Activated T-helper 1 cell treated with anti-CD3 and anti-CD28 coated beads, Interleukin-12 subunit alpha, Interleukin-12 subunit beta, Interleukin-2, Interleukin-4 antibody, amounts not matched to agents 30 ng/mL and 10 ng/mL and 1 ng/mL, durations not matched to agents 14 hours and 24 hours and 36 hours (primary cell): ENCODE measurements around the gene CENPB. TPM values are rescaled to one million over a fixed set of nuclear protein-coding genes. Genes with fewer than 3 reads are reported as not detected.
A peak's percentile ranks its signal among the peaks of the same experiment; 100 is the strongest.
"Not testable (repeated sequence)": the region's sequence is repeated elsewhere in the genome, so short reads cannot be mapped to it uniquely, and the experiment has no call there.

ENCODE experiments used
- DNase-seq: peaks from one replicate; pipeline ENCODE4 v3.0.0; 2021; ENCODE audit warnings: low spot score
- H3K27ac Mint-ChIP-seq: one replicate; pipeline ENCODE4 v1.8.0; 2021; ENCODE audit warnings: mild to moderate bottlenecking, mixed read lengths
- H3K27me3 Mint-ChIP-seq: one replicate; pipeline ENCODE4 v1.8.0; 2022; ENCODE audit warnings: mild to moderate bottlenecking, moderate library complexity, mixed read lengths; ENCODE audit not compliant: insufficient read depth
- H3K36me3 Mint-ChIP-seq: one replicate; pipeline ENCODE4 v1.8.0; 2021; ENCODE audit warnings: low read depth, mixed read lengths
- H3K4me1 Mint-ChIP-seq: one replicate; pipeline ENCODE4 v1.8.0; 2021; ENCODE audit warnings: low read depth, mixed read lengths
- H3K4me3 Mint-ChIP-seq: one replicate; pipeline ENCODE4 v1.8.0; 2021; ENCODE audit warnings: mild to moderate bottlenecking, moderate library complexity, mixed read lengths
- H3K9me3 Mint-ChIP-seq: one replicate; pipeline ENCODE4 v1.8.0; 2021; ENCODE audit warnings: mixed read lengths
- intact Hi-C: fragments of 100-400 bp; cut with micrococcal nuclease; formaldehyde crosslinking; loops from one replicate; pipeline ENCODE4 v1.15.1; 2024
- total RNA-seq: library from RNA; stranded (reverse); gene quantifications from 2 replicates; pipeline ENCODE4 v1.2.3, GENCODE V29; 2022

Gene CENPB
- 72.3 and 80.2 TPM in 2 replicates for total RNA-seq

GRCh38 chr20:3786665-3787323, at the start of gene CENPB:
Gene CENPB, minus strand, starts transcription at chr20:3786740. Its CDS starts 257 bp downstream, at chr20:3786483.
- peaks cover 39% of the 10 kb centered on the region for H3K4me1 Mint-ChIP-seq
- intact Hi-C loops: loop anchor here (1.0 to 2.0 kb wide), 7 partner anchors 9 to 298 kb away; partner anchors contain the start of genes AP5S1 and MAVS

GRCh38 chr20:3836132-3836531, 49.6 kb upstream of the CENPB start:
- Mint-ChIP-seq H3K27ac (no peak overlapping the region), H3K27me3 (peaks cover 1% of the 10 kb centered on the region), H3K36me3 (no peaks in the 10 kb centered on the region), H3K4me1 (peaks cover 9% of the 10 kb centered on the region), H3K4me3 (no peak overlapping the region), H3K9me3 (no peaks in the 10 kb centered on the region)
- no peak for DNase-seq
- intact Hi-C loops: no loop called here

More at GRCh38 chr20:3786665-3787323, at the start of gene CENPB:
- H3K9me3 Mint-ChIP-seq: no peaks in the 10 kb centered on the region
- peak; percentile 88 for DNase-seq
- peak within 1 kb of the TSS; percentile 86 for H3K4me3 Mint-ChIP-seq
- peak within 1 kb of the TSS; percentile 70 for H3K27ac Mint-ChIP-seq
- H3K36me3 Mint-ChIP-seq: peaks cover 8% of the 10 kb centered on the region
- H3K27me3 Mint-ChIP-seq: no peaks in the 10 kb centered on the region

- H3K4me3 Mint-ChIP-seq, DNase-seq, intact Hi-C loops, H3K9me3 Mint-ChIP-seq, H3K27me3 Mint-ChIP-seq, H3K4me1 Mint-ChIP-seq, H3K36me3 Mint-ChIP-seq, H3K27ac Mint-ChIP-seq: not testable (repeated sequence)
Observed at GRCh38 chr20:3829891-3830290, 43.4 kb upstream of the CENPB start.

GRCh38 chr20:3828798-3829197, 42.3 kb upstream of the CENPB start:
- no peak overlapping the region for H3K27ac Mint-ChIP-seq
- peaks cover 8% of the 10 kb centered on the region for H3K36me3 Mint-ChIP-seq
- H3K4me1 Mint-ChIP-seq: no peaks in the 10 kb centered on the region
- no peaks in the 10 kb centered on the region for H3K27me3 Mint-ChIP-seq
- no peak overlapping the region for H3K4me3 Mint-ChIP-seq
- no peak for DNase-seq
- intact Hi-C loops: no loop called here
- no peaks in the 10 kb centered on the region for H3K9me3 Mint-ChIP-seq

- DNase-seq: no peak
- Mint-ChIP-seq H3K9me3 (no peaks in the 10 kb centered on the region), H3K36me3 (peaks cover 12% of the 10 kb centered on the region), H3K4me1 (peaks cover 5% of the 10 kb centered on the region), H3K27ac (no peak overlapping the region), H3K27me3 (no peaks in the 10 kb centered on the region), H3K4me3 (no peak overlapping the region)
- intact Hi-C loops: no loop called here
Observed at GRCh38 chr20:3826420-3826819, 39.9 kb upstream of the CENPB start.

GRCh38 chr20:3825526-3825925, 39.0 kb upstream of the CENPB start:
- H3K4me3 Mint-ChIP-seq: no peak overlapping the region
- no peaks in the 10 kb centered on the region for H3K9me3 Mint-ChIP-seq
- no peaks in the 10 kb centered on the region for H3K27me3 Mint-ChIP-seq
- H3K27ac Mint-ChIP-seq: no peak overlapping the region
- peaks cover 6% of the 10 kb centered on the region for H3K4me1 Mint-ChIP-seq
- DNase-seq: no peak
- intact Hi-C loops: no loop called here
- peaks cover 12% of the 10 kb centered on the region for H3K36me3 Mint-ChIP-seq

GRCh38 chr20:3823881-3824280, 37.3 kb upstream of the CENPB start:
- Mint-ChIP-seq H3K27me3 (no peaks in the 10 kb centered on the region), H3K4me1 (peaks cover 17% of the 10 kb centered on the region), H3K9me3 (no peaks in the 10 kb centered on the region), H3K36me3 (peaks cover 12% of the 10 kb centered on the region), H3K27ac (no peak overlapping the region), H3K4me3 (no peak overlapping the region)
- DNase-seq: no peak
- intact Hi-C loops: no loop called here

GRCh38 chr20:3821996-3822395, 35.5 kb upstream of the CENPB start:
- Mint-ChIP-seq H3K36me3 (peaks cover 9% of the 10 kb centered on the region), H3K27me3 (no peaks in the 10 kb centered on the region), H3K27ac (peak overlapping the region; percentile 89), H3K4me3 (peak overlapping the region; percentile 85), H3K9me3 (no peaks in the 10 kb centered on the region), H3K4me1 (peaks cover 26% of the 10 kb centered on the region)
- no peak for DNase-seq
- intact Hi-C loops: loop anchor here (2.0 kb wide), 1 partner anchor 77 kb away; no protein-coding TSS in a partner anchor

- no peak for DNase-seq
Observed at GRCh38 chr20:3820901-3821727, 34.6 kb upstream of the CENPB start.

GRCh38 chr20:3820048-3820900, 33.7 kb upstream of the CENPB start, which contains the start of gene AP5S1:
Gene AP5S1, plus strand, starts transcription at chr20:3820547. Its CDS starts 1,571 bp downstream, at chr20:3822118.
- H3K4me1 Mint-ChIP-seq: peaks cover 42% of the 10 kb centered on the region
- H3K36me3 Mint-ChIP-seq: peaks cover 5% of the 10 kb centered on the region
- DNase-seq: peak; percentile 90
- H3K9me3 Mint-ChIP-seq: no peaks in the 10 kb centered on the region
- peak within 1 kb of the TSS; percentile 89 for H3K27ac Mint-ChIP-seq
- intact Hi-C loops: loop anchor here (1.0 to 2.0 kb wide), 11 partner anchors 9 to 195 kb away; partner anchors contain the start of genes ADISSP, CENPB, MAVS and PANK2
- peak within 1 kb of the TSS; percentile 85 for H3K4me3 Mint-ChIP-seq
- no peaks in the 10 kb centered on the region for H3K27me3 Mint-ChIP-seq

More at GRCh38 chr20:3820901-3821727, 34.6 kb upstream of the CENPB start:
- H3K36me3 Mint-ChIP-seq: peaks cover 7% of the 10 kb centered on the region
- H3K4me3 Mint-ChIP-seq: peak overlapping the region; percentile 85
- H3K27me3 Mint-ChIP-seq: no peaks in the 10 kb centered on the region
- intact Hi-C loops: loop anchor here (1.0 to 2.0 kb wide), 11 partner anchors 10 to 194 kb away; partner anchors contain the start of genes ADISSP, CENPB, MAVS and PANK2
- H3K9me3 Mint-ChIP-seq: no peaks in the 10 kb centered on the region
- H3K27ac Mint-ChIP-seq: peak overlapping the region; percentile 89
- peaks cover 34% of the 10 kb centered on the region for H3K4me1 Mint-ChIP-seq

- H3K27ac Mint-ChIP-seq: peak overlapping the region; percentile 86
- peaks cover 45% of the 10 kb centered on the region for H3K4me1 Mint-ChIP-seq
- H3K4me3 Mint-ChIP-seq: peak overlapping the region; percentile 79
- peaks cover 5% of the 10 kb centered on the region for H3K36me3 Mint-ChIP-seq
- no peaks in the 10 kb centered on the region for H3K27me3 Mint-ChIP-seq
- intact Hi-C loops: loop anchor here (1.0 to 10.0 kb wide), 13 partner anchors 8 to 1295 kb away; partner anchors contain the start of genes ADISSP, ATRN, CENPB and MAVS
- no peak for DNase-seq
- no peaks in the 10 kb centered on the region for H3K9me3 Mint-ChIP-seq
Observed at GRCh38 chr20:3819411-3820047, 33.0 kb upstream of the CENPB start.
